ENCODE results near the gene TMOD1.

DNA sequence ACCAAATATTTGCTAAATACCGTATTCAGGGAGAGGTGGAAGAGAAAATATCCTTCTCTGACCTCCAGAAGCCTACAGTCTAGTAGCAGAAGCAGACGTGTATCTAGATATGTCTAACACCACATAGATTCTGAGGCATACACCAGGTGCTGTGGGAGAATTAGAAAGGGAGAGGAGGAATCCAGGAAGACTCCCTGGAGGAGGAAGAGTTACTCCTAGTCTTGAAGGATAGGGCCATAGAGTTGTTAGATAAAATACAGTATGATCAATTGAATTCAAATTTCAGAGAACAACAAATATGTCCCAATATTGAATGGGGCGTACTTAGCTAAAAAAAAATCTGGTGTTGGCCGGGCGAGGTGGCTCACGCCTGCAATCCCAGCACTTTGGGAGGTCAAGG is 58.7 kb downstream of the TMOD1 start:
- TF ChIP-seq POLR2AphosphoS5 (IDR thresholded peaks at IDR 0.05) (no peak), POLR2A (IDR thresholded peaks at IDR 0.05) (no peak)
- TF ChIP-seq, protein P1, sequence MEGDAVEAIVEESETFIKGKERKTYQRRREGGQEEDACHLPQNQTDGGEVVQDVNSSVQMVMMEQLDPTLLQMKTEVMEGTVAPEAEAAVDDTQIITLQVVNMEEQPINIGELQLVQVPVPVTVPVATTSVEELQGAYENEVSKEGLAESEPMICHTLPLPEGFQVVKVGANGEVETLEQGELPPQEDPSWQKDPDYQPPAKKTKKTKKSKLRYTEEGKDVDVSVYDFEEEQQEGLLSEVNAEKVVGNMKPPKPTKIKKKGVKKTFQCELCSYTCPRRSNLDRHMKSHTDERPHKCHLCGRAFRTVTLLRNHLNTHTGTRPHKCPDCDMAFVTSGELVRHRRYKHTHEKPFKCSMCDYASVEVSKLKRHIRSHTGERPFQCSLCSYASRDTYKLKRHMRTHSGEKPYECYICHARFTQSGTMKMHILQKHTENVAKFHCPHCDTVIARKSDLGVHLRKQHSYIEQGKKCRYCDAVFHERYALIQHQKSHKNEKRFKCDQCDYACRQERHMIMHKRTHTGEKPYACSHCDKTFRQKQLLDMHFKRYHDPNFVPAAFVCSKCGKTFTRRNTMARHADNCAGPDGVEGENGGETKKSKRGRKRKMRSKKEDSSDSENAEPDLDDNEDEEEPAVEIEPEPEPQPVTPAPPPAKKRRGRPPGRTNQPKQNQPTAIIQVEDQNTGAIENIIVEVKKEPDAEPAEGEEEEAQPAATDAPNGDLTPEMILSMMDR (IDR thresholded peaks at IDR 0.05): no peak
